A204.1 (cell line): ENCODE results near the gene VCX3B.
"Not testable (repeated sequence)": the region's sequence is repeated elsewhere in the genome, so short reads cannot be mapped to it uniquely, and the experiment has no call there.

Source experiments
- FAIRE-seq: peaks from 2 replicates; lab custom pipeline; 2012; peaks lifted over from hg19 to GRCh38; lab: Jason Lieb, UNC

VCX3B gene

DNA sequence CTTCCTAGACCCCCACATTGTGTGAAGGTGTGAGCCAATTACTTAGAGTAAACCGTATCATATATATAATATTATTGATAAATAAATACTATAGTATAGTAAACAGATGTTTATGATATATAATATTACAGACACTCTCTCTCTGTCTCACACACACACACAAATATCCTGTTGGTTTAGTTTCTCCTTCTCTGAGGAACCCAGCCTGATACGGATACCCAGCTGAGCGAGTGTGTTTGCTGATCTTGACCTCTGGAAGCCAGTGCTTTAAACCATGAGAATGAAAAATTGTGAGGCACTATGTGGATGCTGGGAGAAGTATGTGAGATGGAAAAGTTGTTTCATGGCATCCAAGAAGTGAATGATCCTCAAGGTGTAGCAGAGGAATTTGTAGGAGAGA lies at the start of gene VCX3B:
Gene VCX3B, plus strand, starts transcription at position 301 of the 400 bp plus-strand sequence. CDS start 621 bp downstream, outside the sequence.
- not testable (repeated sequence) for FAIRE-seq

DNA sequence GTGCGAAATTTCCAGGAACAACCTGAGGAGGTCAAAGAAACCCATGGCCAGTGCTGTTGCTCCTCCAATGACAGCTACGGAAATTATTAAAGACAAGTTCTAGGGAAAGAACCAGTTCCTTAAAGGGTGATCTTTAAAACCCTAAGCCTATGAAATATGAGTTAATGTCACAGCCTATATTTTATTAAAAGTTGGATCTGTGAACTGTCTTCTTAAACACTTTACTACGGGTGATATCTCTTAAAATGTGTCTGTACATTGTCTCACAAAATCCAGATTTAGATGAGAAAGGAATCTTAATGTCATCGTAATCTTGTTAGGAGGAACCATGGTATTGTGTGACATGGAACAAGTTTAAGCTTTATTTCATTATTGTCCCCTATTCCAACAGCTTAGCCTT lies 46.3 kb upstream of the VCX3B start:
- no peak for FAIRE-seq

DNA sequence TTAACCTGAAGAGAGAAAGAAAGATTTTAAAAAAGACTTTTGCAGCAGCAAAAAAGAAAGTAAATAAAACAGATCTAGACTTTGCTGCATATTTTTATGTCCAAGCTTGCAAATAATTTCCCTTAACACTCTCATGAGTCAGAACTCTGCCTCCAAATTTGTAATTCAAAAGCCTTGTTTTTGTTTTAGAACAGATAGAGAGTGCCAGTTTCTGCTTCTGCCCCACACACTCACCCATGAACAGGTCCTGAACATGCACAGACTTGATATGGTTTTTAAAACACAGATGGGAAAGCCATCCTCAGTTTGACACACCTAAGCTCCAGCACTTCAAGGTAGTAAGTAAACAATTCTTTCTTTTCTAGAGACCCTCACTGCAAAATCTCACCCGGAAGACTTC lies 39.7 kb upstream of the VCX3B start:
- no peak for FAIRE-seq

DNA sequence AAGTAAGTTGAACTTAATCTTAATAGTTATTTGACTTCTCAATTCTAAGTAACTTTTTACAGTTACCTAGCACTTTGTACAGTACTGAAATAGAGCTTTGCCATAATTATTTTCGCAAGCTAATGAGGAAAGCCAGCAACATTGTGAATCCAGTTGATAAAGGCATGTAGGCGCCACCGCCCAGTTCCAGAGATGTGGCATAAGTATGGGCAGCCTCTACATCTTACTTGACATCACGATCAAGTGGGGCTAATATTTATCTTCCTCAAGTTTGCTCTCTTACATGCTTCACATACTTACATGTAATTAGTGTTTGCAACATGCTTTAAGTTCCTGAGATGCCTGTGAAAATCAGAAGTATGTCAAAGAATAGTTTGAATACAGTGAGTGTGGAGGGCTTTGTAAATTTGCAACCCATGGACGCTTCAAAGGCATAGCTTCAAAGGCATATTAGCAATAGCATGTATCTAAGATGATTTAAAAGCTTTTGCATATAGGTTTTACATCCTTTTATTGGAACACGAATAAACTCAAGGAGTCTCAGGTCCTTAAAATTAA lies 34.9 kb upstream of the VCX3B start:
- FAIRE-seq, result no peak

DNA sequence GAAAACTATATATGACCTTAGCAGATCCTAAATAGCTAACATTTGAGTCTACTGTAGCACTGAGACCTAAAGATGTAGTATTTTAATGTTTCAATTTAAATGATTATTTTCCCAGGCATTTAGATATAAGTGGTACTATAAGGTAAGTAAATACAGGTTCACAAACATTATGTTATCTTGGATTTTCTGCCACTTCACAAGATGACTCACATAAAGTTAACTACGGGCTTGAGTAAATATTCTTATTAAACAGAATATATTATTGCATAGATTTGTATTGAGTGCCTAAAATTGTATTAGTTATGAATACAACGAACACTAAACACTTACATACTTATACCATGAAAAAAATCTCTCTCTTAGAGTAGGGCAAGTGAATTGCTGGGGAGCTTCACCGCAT lies 34.2 kb upstream of the VCX3B start:
- FAIRE-seq, result no peak

DNA sequence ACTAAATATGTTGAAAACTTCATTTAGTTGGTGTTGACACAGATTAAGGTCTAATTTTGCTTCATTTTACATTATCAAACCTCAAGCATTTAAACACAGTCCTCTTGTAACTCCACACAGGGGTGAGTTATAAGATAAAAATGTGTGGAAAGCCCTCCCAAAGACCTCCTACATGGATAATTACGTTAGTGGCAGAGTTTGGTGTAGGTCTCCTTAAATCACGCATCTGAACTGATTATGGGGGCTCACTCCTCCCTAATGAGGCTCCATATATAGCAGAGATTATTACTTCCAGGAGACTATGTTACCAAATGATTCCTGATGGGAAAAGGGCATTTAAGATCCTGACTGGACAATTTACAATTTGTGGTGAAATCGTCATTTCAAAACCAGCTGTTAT lies 32.2 kb upstream of the VCX3B start:
- FAIRE-seq, result no peak

DNA sequence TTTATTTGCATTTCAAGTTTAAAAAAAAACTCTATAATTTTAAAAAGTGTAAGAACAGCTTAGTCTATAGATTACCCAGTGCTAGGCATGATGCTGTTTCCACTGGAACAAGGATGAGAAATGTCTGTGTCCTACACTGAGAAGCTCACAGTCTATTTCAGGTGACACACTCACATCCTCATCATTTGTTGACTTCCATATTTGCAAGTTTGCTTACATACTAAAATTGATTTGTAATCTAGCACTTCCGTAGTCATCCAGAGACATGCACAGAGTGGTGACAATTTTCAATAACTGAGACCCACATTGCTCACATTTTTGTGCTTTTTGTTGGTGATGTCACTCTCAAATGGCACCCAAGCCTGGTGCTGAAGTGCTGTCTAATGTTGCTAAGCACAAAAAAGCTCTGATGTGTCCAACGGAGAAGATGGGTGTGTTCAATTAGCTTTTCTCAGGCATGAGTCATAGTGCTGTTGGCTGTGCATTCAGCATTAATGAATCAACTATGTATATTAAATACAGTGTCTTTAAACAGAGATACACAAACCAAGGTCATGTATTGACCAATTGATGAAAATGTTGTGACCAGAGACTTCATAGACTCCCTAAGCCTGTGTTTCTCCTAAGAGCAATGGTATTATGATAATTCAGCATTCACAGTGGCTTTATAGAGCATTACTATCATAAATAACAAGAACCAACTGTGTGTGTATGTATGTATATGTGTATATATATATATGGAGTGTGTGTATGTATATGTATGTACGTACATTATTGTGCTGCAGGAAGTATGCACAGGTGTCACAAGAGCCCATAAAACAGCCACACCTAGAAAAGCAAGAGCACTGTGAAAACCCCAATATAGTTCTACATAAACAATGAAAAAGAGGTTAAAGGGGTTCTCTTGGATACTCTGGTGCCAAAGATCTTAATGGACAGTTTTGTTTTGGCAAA lies 31.2 kb upstream of the VCX3B start:
- no peak for FAIRE-seq

DNA sequence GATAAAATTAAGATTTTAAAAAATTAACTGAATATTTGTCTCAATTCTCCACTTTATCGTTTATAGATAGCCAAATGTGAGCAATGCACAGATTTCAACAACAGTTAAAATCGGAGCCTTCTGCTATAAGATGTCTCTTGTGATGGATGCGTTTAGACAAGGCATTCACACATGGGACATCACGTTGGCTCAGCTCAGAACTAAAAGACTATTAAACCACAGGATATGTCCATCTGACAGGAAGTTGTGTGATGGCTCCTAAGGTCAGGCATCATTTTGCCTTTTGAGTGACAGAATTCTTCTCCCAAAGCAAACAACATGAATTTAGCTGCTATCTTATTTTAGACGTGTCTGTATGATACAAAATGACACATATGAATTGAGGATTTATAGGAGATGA lies 17.3 kb upstream of the VCX3B start:
- no peak for FAIRE-seq

DNA sequence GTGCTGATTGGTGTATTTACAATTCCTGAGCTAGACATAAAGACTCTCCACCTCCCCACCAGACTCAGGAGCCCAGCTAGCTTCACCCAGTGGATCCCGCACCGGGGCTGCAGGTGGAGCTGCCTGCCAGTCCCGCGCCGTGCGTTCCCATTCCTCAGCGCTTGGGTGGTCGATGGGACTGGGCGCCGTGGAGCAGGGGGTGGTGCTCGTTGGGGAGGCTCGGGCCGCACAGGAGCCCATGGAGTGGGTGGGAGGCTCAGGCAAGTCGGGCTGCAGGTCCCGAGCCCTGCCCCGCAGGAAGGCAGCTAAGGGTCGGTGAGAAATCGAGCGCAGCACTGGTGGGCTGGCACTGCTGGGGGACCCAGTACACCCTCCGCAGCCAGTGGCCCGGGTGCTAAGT lies 12.3 kb upstream of the VCX3B start:
- FAIRE-seq, result not testable (repeated sequence)

DNA sequence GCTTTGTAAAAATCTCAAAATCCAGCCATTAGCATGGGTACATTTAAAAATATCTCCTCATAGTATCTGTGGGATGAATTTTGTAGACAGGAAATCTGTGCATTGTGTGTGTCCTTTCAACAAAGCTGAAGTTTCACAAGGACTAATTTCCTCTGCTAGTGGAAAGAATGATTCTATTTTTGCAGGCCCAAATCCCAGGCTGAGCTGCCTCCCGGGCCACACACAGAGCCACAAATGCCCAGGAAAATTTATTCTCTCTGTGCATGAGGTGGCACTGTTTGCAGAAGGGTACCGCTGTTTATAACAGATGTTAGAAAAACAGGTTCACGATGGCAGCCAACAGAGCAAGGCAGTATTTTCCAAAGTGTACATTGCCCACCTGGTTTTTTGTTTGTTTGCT lies 11.0 kb upstream of the VCX3B start:
- no peak for FAIRE-seq

DNA sequence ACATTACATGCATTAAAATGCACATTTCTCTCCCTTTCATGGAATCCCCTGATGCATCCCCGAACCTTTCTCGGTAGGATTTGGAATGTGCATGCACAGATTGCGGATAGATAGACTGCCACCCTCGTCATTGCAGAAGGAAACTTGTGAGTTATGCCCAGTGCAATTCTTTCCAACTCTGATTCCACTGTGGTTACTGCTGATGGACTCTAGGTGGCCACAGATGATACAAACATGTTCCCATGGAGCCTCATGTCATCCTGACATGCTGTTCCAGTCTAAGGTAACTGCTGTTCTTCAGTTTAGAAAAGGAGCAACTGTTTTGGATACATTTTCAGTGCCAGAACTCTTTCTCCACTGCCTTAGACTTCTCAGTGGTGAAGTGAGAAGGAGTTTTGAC lies 9.1 kb upstream of the VCX3B start:
- no peak for FAIRE-seq

DNA sequence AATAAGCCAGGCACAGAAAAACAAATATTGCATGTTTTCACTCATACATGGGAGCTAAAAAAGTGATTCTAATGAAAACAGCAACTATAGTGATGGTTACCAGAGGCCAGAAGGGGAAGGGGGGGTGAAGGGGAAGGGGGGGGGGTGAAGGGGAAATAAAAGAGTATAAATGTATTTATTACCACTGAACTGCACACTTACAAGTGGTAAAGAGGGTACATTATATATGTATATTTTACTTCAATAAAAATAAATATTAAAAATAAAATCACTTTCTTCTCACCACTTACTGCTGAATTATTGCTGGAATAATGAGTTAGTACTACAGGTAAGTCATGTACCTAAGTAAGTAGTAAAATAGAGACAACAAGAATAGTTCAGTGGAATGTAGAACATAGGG lies 2.1 kb upstream of the VCX3B start:
- no peak for FAIRE-seq

DNA sequence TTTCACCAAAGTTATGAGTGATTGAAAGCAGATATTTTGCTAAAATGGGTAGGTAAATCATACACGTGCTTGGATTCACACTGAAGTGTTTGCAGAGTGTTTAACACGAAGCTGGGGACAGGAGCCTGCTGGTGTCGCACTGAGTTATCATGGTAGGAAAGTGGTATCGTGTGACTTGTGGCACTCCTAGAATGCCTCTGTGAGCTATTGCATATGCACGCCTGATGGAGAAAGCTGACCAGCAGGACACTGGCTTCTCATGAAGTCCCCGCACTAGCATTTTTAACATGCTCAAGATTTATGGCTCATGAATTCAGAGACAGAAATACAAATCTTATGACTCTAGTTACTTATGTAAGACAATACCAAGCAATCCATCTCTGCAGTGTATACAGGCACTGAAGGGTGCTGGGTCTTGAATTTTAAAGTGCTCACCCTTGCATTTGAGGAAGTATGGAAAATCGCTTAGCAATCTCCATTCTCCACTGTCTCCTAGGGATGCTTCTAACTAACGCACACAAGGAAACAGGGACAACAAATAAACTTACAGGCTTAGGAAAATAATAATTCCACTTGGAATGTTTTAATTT lies 19.8 kb downstream of the VCX3B start:
- FAIRE-seq, result no peak

DNA sequence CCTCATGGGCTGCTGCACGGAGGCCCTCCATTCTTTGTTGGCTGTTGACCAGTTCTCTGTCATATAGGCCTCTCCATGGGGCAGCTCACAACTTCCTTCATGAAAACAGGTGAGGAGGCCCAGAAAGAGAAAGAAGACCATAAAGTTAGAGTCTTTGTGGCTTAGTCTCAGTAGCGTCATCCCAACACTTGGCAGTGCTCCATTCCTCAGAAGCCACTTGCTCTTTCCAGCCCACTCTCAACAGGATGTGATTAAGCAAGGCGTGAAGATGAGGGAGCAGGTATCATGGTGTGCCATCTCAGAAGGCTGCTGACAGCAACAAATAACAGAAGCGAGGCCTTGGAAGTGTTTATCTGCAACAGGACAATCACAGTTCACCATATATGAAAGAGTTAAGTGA lies 30.4 kb downstream of the VCX3B start:
- not testable (repeated sequence) for FAIRE-seq

DNA sequence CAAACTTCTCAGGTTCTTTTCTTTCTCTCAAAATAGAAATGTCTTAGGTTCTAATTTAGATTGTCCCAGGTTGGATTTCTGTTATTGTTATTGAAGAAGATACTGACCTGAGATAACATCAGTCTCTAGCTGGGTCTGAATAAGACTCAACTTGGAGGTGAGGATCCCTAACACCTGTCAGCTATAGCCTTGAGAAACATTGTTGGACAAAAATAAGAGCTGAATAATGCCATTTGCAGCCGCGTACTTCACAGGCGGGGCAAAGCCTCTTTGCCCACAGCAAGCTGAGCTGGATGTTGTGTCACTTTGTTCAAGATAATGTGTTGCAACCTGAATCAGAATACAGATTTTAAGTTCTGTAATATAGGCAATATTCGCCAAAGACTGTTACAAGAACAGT lies 35.6 kb downstream of the VCX3B start:
- no peak for FAIRE-seq

DNA sequence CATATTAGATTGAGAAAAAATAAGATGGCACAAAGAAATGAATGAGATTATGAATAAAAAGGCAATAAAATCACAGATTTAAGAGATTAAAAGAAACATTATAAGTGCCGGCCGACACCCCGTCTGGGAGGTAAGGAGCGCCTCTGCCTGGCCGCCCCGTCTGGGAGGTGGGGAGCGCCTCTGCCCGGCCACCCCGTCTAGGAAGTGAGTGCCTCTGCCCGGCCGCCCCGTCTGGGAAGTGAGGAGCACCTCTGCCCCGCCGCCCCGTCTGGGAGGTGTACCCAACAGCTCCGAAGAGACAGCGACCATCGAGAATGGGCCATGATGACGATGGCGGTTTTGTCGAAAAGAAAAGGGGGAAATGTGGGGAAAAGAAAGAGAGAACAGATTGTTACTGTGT lies 37.5 kb downstream of the VCX3B start:
- not testable (repeated sequence) for FAIRE-seq

DNA sequence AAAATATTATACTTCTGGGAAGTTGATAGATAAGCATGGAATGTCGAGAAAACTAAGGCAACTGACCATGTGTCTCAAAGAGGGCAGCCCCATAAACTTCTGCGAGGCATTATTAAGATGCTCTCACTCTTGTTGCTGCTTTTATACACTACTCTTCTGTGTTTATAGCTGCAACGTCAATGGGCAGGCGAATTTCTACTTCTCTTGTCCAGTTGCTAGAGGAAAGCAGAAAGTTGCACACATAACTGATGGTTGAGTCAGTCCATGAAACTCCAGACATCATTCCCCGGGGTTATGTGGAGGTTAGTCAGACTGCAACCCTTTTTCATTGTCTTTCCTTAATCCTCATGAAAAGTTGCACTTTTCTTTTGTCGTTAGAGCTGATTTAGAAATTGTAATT lies 39.8 kb downstream of the VCX3B start:
- FAIRE-seq, result no peak
